Endodermal cell (in vitro differentiated cells): ENCODE results near the gene ADGRG7. TPM values are rescaled to one million over a fixed set of nuclear protein-coding genes. Genes with fewer than 3 reads are reported as not detected.

Experiments
- DNase-seq: peaks from one replicate; pipeline ENCODE4 v3.0.0-alpha.2; 2017
- H3K27ac ChIP-seq: 2 replicates; pipeline ENCODE4 v1.5.1; 2013; ENCODE audit warnings: mild to moderate bottlenecking, low read depth, low read length, moderate library complexity
- H3K27me3 ChIP-seq: 2 replicates; pipeline ENCODE4 v1.6.1; 2013; ENCODE audit warnings: mild to moderate bottlenecking, low read length, moderate library complexity; ENCODE audit not compliant: insufficient read depth, control insufficient read depth, poor library complexity, severe bottlenecking
- H3K36me3 ChIP-seq: 2 replicates; pipeline ENCODE4 v1.7.0; 2013; ENCODE audit warnings: mild to moderate bottlenecking, low read length, moderate library complexity; ENCODE audit not compliant: control insufficient read depth, insufficient read depth
- H3K4me1 ChIP-seq: one replicate; pipeline ENCODE4 v1.7.0; 2013; ENCODE audit warnings: low read length; ENCODE audit not compliant: control insufficient read depth, insufficient read depth
- H3K4me3 ChIP-seq: 2 replicates; pipeline ENCODE4 v1.5.1; 2013; ENCODE audit warnings: mild to moderate bottlenecking, low read length, moderate library complexity
- H3K9ac ChIP-seq: 2 replicates; pipeline ENCODE4 v1.6.1; 2013; ENCODE audit warnings: mild to moderate bottlenecking, low read length, moderate library complexity; ENCODE audit not compliant: poor library complexity, severe bottlenecking; ENCODE audit errors: extremely low read depth
- H3K9me3 ChIP-seq: 2 replicates; pipeline ENCODE4 v1.6.1; 2013; ENCODE audit warnings: mild to moderate bottlenecking, low read length, moderate library complexity; ENCODE audit not compliant: control insufficient read depth
- H3K27ac Mint-ChIP-seq: 2 replicates; pipeline ENCODE4 v1.8.0; 2020; ENCODE audit warnings: mixed read lengths
- H3K27me3 Mint-ChIP-seq: 2 replicates; pipeline ENCODE4 v1.8.0; 2021; ENCODE audit warnings: mild to moderate bottlenecking, mixed read lengths; ENCODE audit not compliant: insufficient read depth
- H3K36me3 Mint-ChIP-seq: 2 replicates; pipeline ENCODE4 v1.8.0; 2020; ENCODE audit warnings: low read depth, mixed read lengths
- H3K4me1 Mint-ChIP-seq: 2 replicates; pipeline ENCODE4 v1.8.0; 2020; ENCODE audit warnings: mixed read lengths
- H3K4me3 Mint-ChIP-seq: 2 replicates; pipeline ENCODE4 v1.8.0; 2020; ENCODE audit warnings: mild to moderate bottlenecking, moderate library complexity, mixed read lengths
- H3K9me3 Mint-ChIP-seq: 2 replicates; pipeline ENCODE4 v1.8.0; 2020; ENCODE audit warnings: mild to moderate bottlenecking, mixed read lengths
- CTCF ChIP-seq: fragments of 200-600 bp; sonication (generic); conservative IDR thresholded peaks from 2 replicates; pipeline ENCODE4 v1.5.0; 2021; ENCODE audit warnings: antibody characterized with exemption, mild to moderate bottlenecking
- WGBS, 2 experiments: methylation state at CpG; one replicate each; pipeline versions ENCODE4 v1.1.5 to v1.1.7; 2013; ENCODE audit warnings: missing lambda C conversion rate in 2 of 2, mixed read lengths in 1 of 2; ENCODE audit not compliant: insufficient coverage in 1 of 2, insufficient read length in 1 of 2; 5-methylcytosine and 5-hydroxymethylcytosine counted together
- total RNA-seq, 2 donors: library from RNA; stranded (reverse); fragmentation: NEBNext Ultra II Directional in 1 of 2; extraction: Animal tissue kit (Norgen Biotek cat#: 25700) in 1 of 2; gene quantifications; 2 replicates in 1 of 2; 3 replicates in 1 of 2; pipeline ENCODE4 v1.2.1, GENCODE V29; 2021

The ADGRG7 gene
- total RNA-seq, 2 donors from 2014 or later, result 0.70 to 2.1 TPM

GRCh38 chr3:100693225-100693624 lies 83.8 kb downstream of the ADGRG7 start:
- H3K9me3 Mint-ChIP-seq, result peaks cover 41% of the 10 kb centered on the region
- TF ChIP-seq CTCF, result no peak
- Histone ChIP-seq H3K4me1 (peaks cover 13% of the 10 kb centered on the region), H3K27me3 (no peaks in the 10 kb centered on the region), H3K9me3 (peaks cover 26% of the 10 kb centered on the region), H3K9ac (no peak overlapping the region), H3K4me3 (no peak overlapping the region), H3K27ac (no peak overlapping the region), H3K36me3 (no peaks in the 10 kb centered on the region)
- peaks cover 3% of the 10 kb centered on the region for H3K36me3 Mint-ChIP-seq
- no peak for DNase-seq
- H3K4me1 Mint-ChIP-seq, result peaks cover 12% of the 10 kb centered on the region
- H3K4me3 Mint-ChIP-seq, result no peak overlapping the region
- H3K27ac Mint-ChIP-seq, result no peak overlapping the region
- peaks cover 12% of the 10 kb centered on the region for H3K27me3 Mint-ChIP-seq

GRCh38 chr3:100695696-100696095 lies 86.3 kb downstream of the ADGRG7 start:
- H3K9ac ChIP-seq, result no peak overlapping the region
- peaks cover 32% of the 10 kb centered on the region for H3K9me3 ChIP-seq
- H3K4me3 Mint-ChIP-seq, result no peak overlapping the region
- TF ChIP-seq CTCF, result no peak
- peaks cover 23% of the 10 kb centered on the region for H3K4me1 Mint-ChIP-seq
- H3K9me3 Mint-ChIP-seq, result peaks cover 29% of the 10 kb centered on the region
- peaks cover 13% of the 10 kb centered on the region for H3K4me1 ChIP-seq
- 95 to 96% methylated on average over 2 of the region's 2 CpGs for WGBS, 2 experiments
- H3K27ac Mint-ChIP-seq, result no peak overlapping the region
- no peak for DNase-seq
- no peak overlapping the region for H3K27ac ChIP-seq
- no peaks in the 10 kb centered on the region for H3K36me3 ChIP-seq
- H3K27me3 Mint-ChIP-seq, result no peaks in the 10 kb centered on the region
- peaks cover 3% of the 10 kb centered on the region for H3K36me3 Mint-ChIP-seq
- no peaks in the 10 kb centered on the region for H3K27me3 ChIP-seq
- no peak overlapping the region for H3K4me3 ChIP-seq

GRCh38 chr3:100696161-100696560 lies 86.8 kb downstream of the ADGRG7 start:
- Histone ChIP-seq H3K27ac (no peak overlapping the region), H3K27me3 (no peaks in the 10 kb centered on the region), H3K4me1 (peaks cover 13% of the 10 kb centered on the region), H3K36me3 (no peaks in the 10 kb centered on the region), H3K4me3 (no peak overlapping the region), H3K9me3 (peaks cover 28% of the 10 kb centered on the region), H3K9ac (no peak overlapping the region)
- 85 to 91% methylated on average over 3 of the region's 3 CpGs for WGBS, 2 experiments
- Mint-ChIP-seq H3K36me3 (peaks cover 3% of the 10 kb centered on the region), H3K27me3 (no peaks in the 10 kb centered on the region), H3K4me3 (no peak overlapping the region), H3K9me3 (peaks cover 25% of the 10 kb centered on the region), H3K4me1 (peaks cover 23% of the 10 kb centered on the region), H3K27ac (no peak overlapping the region)
- no peak for TF ChIP-seq CTCF
- no peak for DNase-seq
